Measurements from ENCODE around the gene MTA3. TPM values are rescaled to one million over a fixed set of nuclear protein-coding genes. Genes with fewer than 3 reads are reported as not detected.

Gene MTA3
- total RNA-seq, 1 experiment from 2014 or later: 25.9 TPM

- DNase-seq (ENCODE audit: low read depth): no peak
These were observed 218.3 kb downstream of the MTA3 start for GRCh38 chr2:42786561-42787345.

GRCh38 chr2:42787424-42787787 is 219.0 kb downstream of the MTA3 start:
- DNase-seq (ENCODE audit: low read depth): no peak

GRCh38 chr2:42787788-42788477 is 219.5 kb downstream of the MTA3 start:
- DNase-seq (ENCODE audit: low read depth): no peak

DNA sequence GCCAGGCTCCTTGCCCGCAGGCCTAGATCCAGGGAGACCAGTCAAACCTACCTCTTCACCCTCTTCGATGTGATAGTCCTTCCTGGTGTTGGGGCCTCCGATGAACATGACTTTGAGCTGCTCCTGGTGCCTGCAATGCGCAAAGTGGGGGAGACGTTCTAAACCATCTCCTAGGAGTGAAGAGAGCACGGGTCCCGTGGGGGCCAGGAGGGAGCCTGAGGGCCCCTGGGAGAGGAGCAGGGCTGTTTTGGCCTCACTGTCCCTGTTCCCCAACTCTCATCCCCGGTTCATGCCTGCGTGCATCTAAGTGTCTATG is 220.0 kb downstream of the MTA3 start:
- no peak for DNase-seq (ENCODE audit: low read depth)

DNA sequence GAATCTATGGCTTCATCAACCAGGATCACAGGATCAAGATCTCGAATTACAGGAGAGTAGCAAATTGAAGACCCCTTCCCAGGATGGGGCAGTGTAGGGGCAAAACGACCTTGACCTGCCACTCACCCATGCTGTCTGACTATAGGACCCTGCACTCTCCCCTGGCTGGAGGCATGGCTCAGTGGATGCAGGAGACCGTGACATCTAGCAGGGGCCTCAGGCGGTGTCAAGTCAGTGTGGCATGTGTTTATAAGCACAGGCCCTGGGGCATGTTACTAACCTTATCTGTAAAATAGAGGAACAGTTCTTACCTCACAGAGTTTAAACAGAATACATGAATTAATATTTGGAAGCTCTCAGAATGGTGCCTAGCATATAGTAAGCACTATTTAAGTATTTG is 220.4 kb downstream of the MTA3 start:
- no peak for DNase-seq (ENCODE audit: low read depth)

GRCh38 chr2:42789751-42790150 is 221.3 kb downstream of the MTA3 start:
- no peak for DNase-seq (ENCODE audit: low read depth)

DNA sequence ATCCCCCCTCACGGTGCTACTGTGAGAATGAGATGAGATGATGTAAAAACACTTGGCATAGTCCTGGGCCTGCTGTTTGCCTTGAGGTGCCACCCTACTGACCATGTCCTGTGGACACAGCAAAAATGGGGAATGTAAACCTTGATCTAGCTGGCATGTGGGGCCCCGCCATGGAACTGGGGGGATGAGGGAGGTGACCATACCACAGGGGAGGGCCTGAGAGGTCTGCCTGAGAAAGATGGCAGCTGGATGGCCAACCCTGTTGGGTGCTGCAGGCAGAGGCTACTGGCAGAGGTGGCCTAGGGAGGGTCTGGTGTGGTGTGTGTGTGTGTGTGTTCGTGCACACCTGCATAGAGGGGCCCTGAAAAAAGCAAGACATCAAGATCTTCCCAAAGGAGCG is 223.2 kb downstream of the MTA3 start:
- DNase-seq (ENCODE audit: low read depth): no peak

- no peak for DNase-seq (ENCODE audit: low read depth)
These were observed 223.7 kb downstream of the MTA3 start for GRCh38 chr2:42792087-42792582.

DNA sequence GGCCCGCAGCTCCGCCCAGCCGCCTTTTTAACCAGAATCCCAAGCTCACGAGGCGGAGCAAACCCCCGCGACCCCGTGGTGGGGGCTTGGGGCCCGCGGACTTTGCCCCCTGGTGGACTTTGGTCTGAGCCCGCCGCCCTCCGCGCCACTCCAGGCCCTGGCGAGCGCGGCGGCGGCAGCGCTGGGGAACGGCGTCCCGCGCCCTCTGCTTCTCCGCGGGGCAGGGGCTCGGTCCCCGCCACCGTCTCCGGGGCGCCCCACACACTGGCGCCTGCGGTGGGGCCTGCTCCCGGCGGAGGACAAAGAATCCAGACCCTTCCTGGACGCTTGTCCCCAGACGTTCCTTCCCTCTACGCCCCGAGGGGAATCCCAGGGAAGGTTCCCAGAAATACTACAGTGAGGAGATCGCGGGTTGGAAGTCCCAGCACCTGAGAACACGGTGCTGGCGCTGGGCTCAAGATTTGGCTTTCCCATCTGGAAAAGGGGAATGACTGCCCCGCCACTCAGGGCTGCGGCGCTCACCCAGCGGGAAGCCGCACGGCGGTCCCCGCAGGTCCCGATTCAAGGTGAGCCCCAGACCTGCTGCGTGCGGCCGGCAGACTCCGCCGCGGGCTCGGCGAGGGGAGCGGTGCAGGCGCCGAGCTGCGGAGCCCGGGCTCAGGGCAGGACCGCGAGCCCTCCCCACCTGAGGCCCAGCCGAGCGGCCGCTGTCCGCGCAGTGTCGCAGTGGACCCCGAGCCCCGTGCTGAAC is 224.3 kb downstream of the MTA3 start, which contains the start of gene HAAO:
HAAO (minus strand) TSS at position 1 of the 751 bp plus-strand sequence. CDS start 47 bp downstream, outside the sequence.
- DNase-seq (ENCODE audit: low read depth): no peak

GRCh38 chr2:42793334-42794270 is 225.2 kb downstream of the MTA3 start:
- no peak for DNase-seq (ENCODE audit: low read depth)

DNA sequence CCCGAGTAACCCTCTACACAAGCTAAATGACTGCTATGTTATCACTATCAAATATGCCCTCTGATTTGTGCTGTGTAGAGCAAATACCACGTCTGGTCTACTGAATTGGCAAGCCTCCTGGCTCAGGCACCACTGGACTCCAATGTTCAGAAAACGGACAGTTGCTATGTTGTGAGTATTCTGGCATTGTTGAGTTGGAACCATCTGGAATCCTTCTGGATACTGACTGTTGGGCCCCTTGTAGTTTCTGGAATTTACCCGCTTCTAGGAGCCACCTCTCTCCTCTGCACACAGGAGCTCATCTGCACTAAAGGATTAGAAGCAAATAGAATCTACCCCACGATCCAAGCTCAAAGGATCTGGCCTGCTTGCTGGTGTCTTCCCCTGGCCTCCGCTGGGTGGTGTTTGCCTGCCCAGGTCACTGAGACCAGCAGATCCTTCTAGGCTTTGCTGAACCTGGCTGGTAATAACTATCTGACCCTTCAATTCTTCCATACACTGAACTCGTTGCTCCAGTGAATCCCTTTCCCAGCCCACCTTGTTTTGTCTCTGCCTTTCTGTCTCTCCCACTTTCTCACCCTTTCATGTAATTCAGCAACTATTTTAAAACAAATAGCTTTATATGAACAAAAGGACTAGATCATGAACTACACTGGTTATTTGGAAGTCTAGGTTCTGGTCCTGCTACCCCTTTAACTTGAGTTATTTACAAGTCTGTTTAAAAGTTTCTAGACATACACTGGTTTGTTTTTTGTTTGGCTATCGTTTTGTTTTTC is 226.0 kb downstream of the MTA3 start:
- peak; percentile 25 for DNase-seq (ENCODE audit: low read depth)

- DNase-seq (ENCODE audit: low read depth): no peak
These were observed 226.8 kb downstream of the MTA3 start for GRCh38 chr2:42795275-42795674.

- no peak for DNase-seq (ENCODE audit: low read depth)
These were observed 227.4 kb downstream of the MTA3 start for GRCh38 chr2:42795841-42796301.

DNA sequence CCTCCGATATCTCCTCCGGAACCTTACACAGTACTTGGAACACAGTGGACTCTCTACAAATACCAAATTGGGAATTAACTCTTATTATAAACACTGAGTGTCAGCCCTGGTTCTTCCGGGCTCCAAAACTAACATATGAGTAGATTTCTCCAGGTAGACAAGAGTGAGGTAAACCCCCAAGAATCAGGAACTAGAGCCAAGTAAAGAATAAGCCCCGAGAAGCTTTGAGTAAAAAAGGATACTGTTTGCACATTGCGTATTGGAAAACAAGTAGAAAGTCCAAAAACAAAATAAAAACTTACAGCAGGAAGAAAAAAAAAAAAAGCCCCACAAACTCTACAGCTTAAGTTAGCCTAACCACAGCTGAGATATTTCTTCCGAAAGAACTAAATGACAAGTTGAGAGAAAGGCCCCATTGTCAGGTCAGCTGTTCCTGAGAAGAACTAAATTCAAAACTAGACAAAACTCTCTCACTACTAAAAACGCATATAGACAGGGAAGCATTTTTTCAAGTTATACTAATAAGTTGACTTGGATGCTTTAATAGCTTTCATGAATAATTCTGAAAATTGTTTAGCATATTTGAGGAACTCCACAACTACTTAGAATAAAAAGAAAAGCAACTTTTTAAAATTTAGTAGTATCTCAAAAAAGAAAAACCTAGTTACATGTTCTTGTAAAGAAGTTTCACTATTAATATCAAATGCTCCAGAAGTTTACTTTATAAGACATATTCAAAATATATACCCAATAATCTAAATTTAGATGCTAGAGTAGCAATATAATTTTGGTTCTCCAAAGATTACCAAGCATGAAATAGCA is 228.2 kb downstream of the MTA3 start:
- no peak for DNase-seq (ENCODE audit: low read depth)

DNA sequence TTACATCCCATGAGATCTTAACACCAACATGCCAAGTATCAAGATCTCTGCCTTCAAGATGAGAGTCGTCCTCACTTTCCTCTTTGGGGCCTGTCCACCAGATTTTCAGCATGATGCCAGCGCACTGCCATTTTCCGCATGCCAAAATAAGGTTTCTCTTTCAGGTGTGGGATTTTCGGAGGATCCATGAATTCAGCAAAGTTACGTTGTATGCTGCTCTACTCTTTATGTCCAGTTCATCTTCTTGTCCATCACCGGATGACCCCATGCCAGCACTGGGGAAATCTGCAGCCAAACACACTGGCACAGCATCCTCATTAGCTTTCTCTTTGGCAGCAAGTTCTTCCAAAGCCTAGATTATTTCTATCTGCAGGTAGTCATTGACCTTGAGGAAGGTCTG is 228.8 kb downstream of the MTA3 start:
- DNase-seq (ENCODE audit: low read depth): no peak

DNA sequence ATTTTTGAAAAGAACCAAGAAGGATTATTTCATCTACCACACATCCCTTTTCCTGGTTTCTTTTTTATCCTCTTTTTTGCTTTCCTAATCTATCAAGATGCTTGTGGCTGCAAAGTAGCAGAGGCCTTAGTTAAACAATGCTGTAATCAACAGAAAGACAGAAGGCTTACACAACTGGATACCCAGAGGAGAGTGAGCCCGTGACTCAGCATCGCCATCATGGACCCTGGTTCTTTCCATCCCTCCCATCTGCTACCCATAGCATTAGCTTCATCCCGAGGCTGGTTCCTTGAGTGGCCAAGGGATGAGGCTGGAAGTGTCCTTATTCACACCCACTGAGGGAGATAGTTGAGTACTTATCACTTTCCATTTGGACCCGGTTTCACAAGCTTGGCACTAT is 231.4 kb downstream of the MTA3 start:
- DNase-seq (ENCODE audit: low read depth): no peak

DNA sequence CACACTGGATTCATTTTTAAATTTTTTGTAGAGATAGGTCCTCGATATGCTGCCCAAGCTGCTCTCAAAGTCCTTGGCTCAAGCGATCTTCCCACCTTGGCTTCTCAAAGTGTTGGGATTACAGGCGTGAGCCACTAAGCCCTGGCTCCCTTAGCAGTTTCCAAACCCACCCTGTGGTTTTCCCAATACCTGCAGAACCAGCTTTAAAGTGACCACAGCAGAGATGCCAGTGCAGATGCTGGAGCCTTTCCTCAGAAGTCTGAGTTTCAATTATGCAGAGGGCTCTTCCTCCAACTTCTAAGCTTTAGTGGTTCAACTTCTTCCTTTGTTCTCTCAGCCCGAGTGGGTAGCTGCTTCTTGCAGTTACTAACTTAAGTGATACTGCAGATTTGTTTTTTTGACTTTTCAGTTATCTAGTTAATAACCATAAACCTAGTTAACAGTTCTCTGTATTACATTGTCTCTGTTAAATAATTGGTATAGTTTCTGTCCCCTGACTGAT is 232.1 kb downstream of the MTA3 start:
- DNase-seq (ENCODE audit: low read depth): no peak

GRCh38 chr2:42800981-42801380 is 232.5 kb downstream of the MTA3 start:
- DNase-seq (ENCODE audit: low read depth): no peak

DNA sequence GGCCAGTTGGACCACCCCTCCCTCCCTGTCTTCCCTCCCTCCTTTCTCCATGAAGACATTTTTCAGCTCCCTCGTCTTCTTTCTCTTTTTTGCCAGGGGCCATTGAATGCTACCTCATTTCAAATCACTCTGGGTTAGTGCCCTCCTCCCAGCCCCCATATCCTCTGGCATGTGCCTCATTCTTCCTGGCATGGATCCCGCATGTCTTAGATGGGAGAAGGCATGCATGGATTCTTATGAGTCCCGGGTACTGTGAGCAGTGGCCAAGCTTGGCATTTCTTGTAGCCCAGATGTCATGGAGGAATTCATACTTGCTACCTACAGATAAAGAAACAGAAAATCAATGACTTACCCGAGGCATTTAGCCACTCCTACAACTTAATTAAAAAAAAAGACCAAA is 232.9 kb downstream of the MTA3 start:
- DNase-seq (ENCODE audit: low read depth): no peak
